ENCODE measurements around the gene CHD2.

GRCh38 chr15:93012786-93013185, 112.7 kb downstream of the CHD2 start:
- TF ChIP-seq CTCF (IDR thresholded peaks at IDR 0.05) (no peak), POLR2A (IDR thresholded peaks at IDR 0.05) (no peak)
